ENCODE results near the gene NGEF. TPM values are rescaled to one million over a fixed set of nuclear protein-coding genes. Genes with fewer than 3 reads are reported as not detected.

NGEF gene
- total RNA-seq, 1 experiment from 2014 or later = 71.3 TPM

- POLR2A ChIA-PET (ENCODE audit: unreplicated experiment) = no interaction called here
- no peak for DNase-seq
- no TSS peak for BruUV-seq (replicated peaks)
- TF ChIP-seq EZH2 (IDR thresholded peaks at IDR 0.05; ENCODE audit: low read length, unreplicated experiment) (no peak), EZH2phosphoT487 (IDR thresholded peaks at IDR 0.05; ENCODE audit: borderline replicate concordance, low read length) (no peak), CTCF (conservative IDR thresholded peaks at IDR 0.05; ENCODE audit: low read depth, low read length) (no peak)
- Histone ChIP-seq H3K4me3 (ENCODE audit: low read length) (no peak overlapping the region), H3K9me2 (replicated peaks; ENCODE audit: low read length) (no peaks in the 10 kb centered on the region), H3K27ac (ENCODE audit: low read length) (no peak overlapping the region), H3K36me3 (ENCODE audit: low read depth, low read length) (no peaks in the 10 kb centered on the region), H2AFZ (ENCODE audit: low read length) (no peak overlapping the region), H3K9ac (ENCODE audit: low read length) (no peak overlapping the region), H3K4me2 (ENCODE audit: low read length) (no peak overlapping the region), H3K27me3 (ENCODE audit: low read length) (no peaks in the 10 kb centered on the region), H3K4me1 (ENCODE audit: insufficient read depth, low read length) (peaks cover 5% of the 10 kb centered on the region; the same call in 1 of the 2 replicates), H3K9me3 (ENCODE audit: low read length) (peaks cover 5% of the 10 kb centered on the region; the same call in 1 of the 2 replicates), H4K20me1 (ENCODE audit: low read length) (no peaks in the 10 kb centered on the region), H3F3A (ENCODE audit: low read length, unreplicated experiment) (no peaks in the 10 kb centered on the region), H3K79me2 (ENCODE audit: low read length) (no peaks in the 10 kb centered on the region)
- intact Hi-C loops (cut with micrococcal nuclease) = no loop called here
- ATAC-seq = no peak
- CTCF ChIA-PET = no interaction called here
Measured at GRCh38 chr2:232941400-232941799, 71.7 kb downstream of the NGEF start.

GRCh38 chr2:232940724-232941123 lies 72.3 kb downstream of the NGEF start:
- Histone ChIP-seq H3K27me3 (ENCODE audit: low read length) (no peaks in the 10 kb centered on the region), H3K9me3 (ENCODE audit: low read length) (peaks cover 5% of the 10 kb centered on the region; the same call in 1 of the 2 replicates), H4K20me1 (ENCODE audit: low read length) (no peaks in the 10 kb centered on the region), H3K9ac (ENCODE audit: low read length) (no peak overlapping the region), H3F3A (ENCODE audit: low read length, unreplicated experiment) (no peaks in the 10 kb centered on the region), H3K4me3 (ENCODE audit: low read length) (no peak overlapping the region), H3K4me1 (ENCODE audit: insufficient read depth, low read length) (peaks cover 5% of the 10 kb centered on the region; the same call in 1 of the 2 replicates), H3K79me2 (ENCODE audit: low read length) (no peaks in the 10 kb centered on the region), H3K4me2 (ENCODE audit: low read length) (no peak overlapping the region), H3K27ac (ENCODE audit: low read length) (no peak overlapping the region), H2AFZ (ENCODE audit: low read length) (no peak overlapping the region), H3K36me3 (ENCODE audit: low read depth, low read length) (no peaks in the 10 kb centered on the region), H3K9me2 (replicated peaks; ENCODE audit: low read length) (no peaks in the 10 kb centered on the region)
- ChIA-PET POLR2A (ENCODE audit: unreplicated experiment) (no interaction called here), CTCF (no interaction called here)
- ATAC-seq (no peak), DNase-seq (no peak)
- no peak for TF ChIP-seq EZH2 (IDR thresholded peaks at IDR 0.05; ENCODE audit: low read length, unreplicated experiment)
- intact Hi-C loops (cut with micrococcal nuclease) = no loop called here
- no TSS peak for BruUV-seq (replicated peaks)

- CTCF ChIA-PET = no interaction called here
- POLR2A ChIA-PET (ENCODE audit: unreplicated experiment) = no interaction called here
- H3K4me1 ChIP-seq (ENCODE audit: insufficient read depth, low read length) = peaks cover 5% of the 10 kb centered on the region; the same call in 1 of the 2 replicates
- peak overlapping the region; percentile 64 for H2AFZ ChIP-seq (ENCODE audit: low read length)
- H3K27ac ChIP-seq (ENCODE audit: low read length) = no peak overlapping the region
- no peak overlapping the region for H3K4me2 ChIP-seq (ENCODE audit: low read length)
- H4K20me1 ChIP-seq (ENCODE audit: low read length) = no peaks in the 10 kb centered on the region
- H3K79me2 ChIP-seq (ENCODE audit: low read length) = no peaks in the 10 kb centered on the region
- no peaks in the 10 kb centered on the region for H3K36me3 ChIP-seq (ENCODE audit: low read depth, low read length)
- peak; percentile 67 for ATAC-seq
- intact Hi-C loops (cut with micrococcal nuclease) = no loop called here
- H3K27me3 ChIP-seq (ENCODE audit: low read length) = no peaks in the 10 kb centered on the region
- H3K9ac ChIP-seq (ENCODE audit: low read length) = no peak overlapping the region
- peaks cover 5% of the 10 kb centered on the region; the same call in 1 of the 2 replicates for H3K9me3 ChIP-seq (ENCODE audit: low read length)
- TF ChIP-seq EZH2phosphoT487 (IDR thresholded peaks at IDR 0.05; ENCODE audit: borderline replicate concordance, low read length) (no peak), CTCF (conservative IDR thresholded peaks at IDR 0.05; ENCODE audit: low read depth, low read length) (no peak), EZH2 (IDR thresholded peaks at IDR 0.05; ENCODE audit: low read length, unreplicated experiment) (no peak)
- H3F3A ChIP-seq (ENCODE audit: low read length, unreplicated experiment) = no peaks in the 10 kb centered on the region
- no peaks in the 10 kb centered on the region for H3K9me2 ChIP-seq (replicated peaks; ENCODE audit: low read length)
- DNase-seq = peak; percentile 43
- no TSS peak for BruUV-seq (replicated peaks)
- H3K4me3 ChIP-seq (ENCODE audit: low read length) = no peak overlapping the region
Measured at GRCh38 chr2:232937278-232937906, 75.7 kb downstream of the NGEF start.
